ENCODE measurements around the gene LINC00632.

GRCh38 chrX:140762061-140762460 lies 52.5 kb downstream of the LINC00632 start:
- no peak for TF ChIP-seq POLR2A (IDR thresholded peaks at IDR 0.05)
- TF ChIP-seq CTCF (IDR thresholded peaks at IDR 0.05), result peak; percentile 14 to 51 (median 48)
- no peak for TF ChIP-seq POLR2AphosphoS5 (IDR thresholded peaks at IDR 0.05)

Data from breast epithelium (tissue), 3 donors.